Subcutaneous abdominal adipose tissue (tissue), 5 donors: ENCODE data around the gene MTCL1.

Experiments used
- H3K27ac ChIP-seq: one replicate; pipeline ENCODE4 v1.7.0; 2013; ENCODE audit warnings: low read depth, mild to moderate bottlenecking, inconsistent platforms, low read length, moderate library complexity
- H3K27me3 ChIP-seq, 5 donors: one replicate each; pipeline ENCODE4 v1.7.0; 2013; ENCODE audit warnings: low read length in 5 of 5, inconsistent platforms in 1 of 5; ENCODE audit not compliant: control insufficient read depth in 5 of 5, insufficient read depth in 4 of 5
- H3K36me3 ChIP-seq, 5 donors: one replicate each; pipeline ENCODE4 v1.7.0; 2013; ENCODE audit warnings: low read length in 5 of 5; ENCODE audit not compliant: control insufficient read depth in 5 of 5, insufficient read depth in 5 of 5
- H3K4me1 ChIP-seq, 5 donors: one replicate each; pipeline ENCODE4 v1.7.0; 2013; ENCODE audit warnings: low read length in 5 of 5, mild to moderate bottlenecking in 3 of 5, moderate library complexity in 1 of 5; ENCODE audit not compliant: control insufficient read depth in 5 of 5, insufficient read depth in 5 of 5
- H3K4me3 ChIP-seq, 5 donors: one replicate each; pipeline ENCODE4 v1.7.0; 2013; ENCODE audit warnings: low read length in 5 of 5, low read depth in 1 of 5
- H3K9ac ChIP-seq, 5 donors: one replicate each; pipeline ENCODE4 v1.7.0; 2013; ENCODE audit warnings: low read length in 5 of 5, mild to moderate bottlenecking in 4 of 5, moderate library complexity in 3 of 5
- H3K9me3 ChIP-seq, 5 donors: one replicate each; pipeline ENCODE4 v1.7.0; 2013; ENCODE audit warnings: low read length in 5 of 5; ENCODE audit not compliant: control insufficient read depth in 5 of 5
- donor health status: healthy.
- donor health status: healthy.
- donor health status: healthy.
- donor health status: healthy.
- donor health status: healthy.

MTCL1 gene

GRCh38 chr18:8705238-8705960, at the start of gene MTCL1:
MTCL1 (plus strand) TSS chr18:8705556; CDS start chr18:8705661, 105 bp downstream.
- H3K9me3 ChIP-seq, result no peaks in the 10 kb centered on the region
- H3K36me3 ChIP-seq, result no peaks in the 10 kb centered on the region
- no peak within 1 kb of the TSS for H3K27ac ChIP-seq
- peak within 1 kb of the TSS in 4 of 5 donors; percentile 2 to 78 (median 64) for H3K9ac ChIP-seq
- H3K27me3 ChIP-seq, result peaks cover 4 to 16% (median 10%) of the 10 kb centered on the region in 5 donors
- H3K4me1 ChIP-seq, result peaks cover 0 to 32% (median 25%) of the 10 kb centered on the region in 5 donors
- peak within 1 kb of the TSS; percentile 73 to 84 (median 77) for H3K4me3 ChIP-seq

DNA sequence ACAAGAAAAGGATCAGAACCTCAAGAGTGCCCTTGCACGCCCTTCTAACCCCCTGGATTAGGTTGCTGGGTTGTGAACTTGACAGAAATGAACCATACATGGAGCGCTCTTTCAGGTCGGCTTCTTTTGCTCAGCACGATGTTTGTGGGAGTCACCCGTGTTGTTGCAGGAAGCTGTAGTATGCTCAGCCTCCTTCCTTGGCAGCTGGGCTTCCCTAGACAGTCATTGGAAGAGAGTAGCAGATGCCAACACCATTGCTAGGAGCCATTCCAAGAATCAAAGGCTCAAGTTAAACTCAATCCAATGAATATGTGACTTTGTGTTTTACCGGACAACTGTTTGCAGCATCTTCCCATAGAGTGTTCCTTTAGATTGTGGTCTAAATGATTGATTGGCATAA, 49.1 kb upstream of the MTCL1 start:
- Histone ChIP-seq H3K27me3 (peaks cover 0 to 3% (median 0%) of the 10 kb centered on the region in 5 donors), H3K9ac (no peak overlapping the region), H3K36me3 (no peaks in the 10 kb centered on the region), H3K27ac (no peak overlapping the region), H3K4me1 (peaks cover 0 to 3% (median 0%) of the 10 kb centered on the region in 5 donors), H3K9me3 (no peaks in the 10 kb centered on the region), H3K4me3 (no peak overlapping the region)

- no peak overlapping the region for H3K4me3 ChIP-seq
- H3K9ac ChIP-seq, result no peak overlapping the region
- H3K4me1 ChIP-seq, result peaks cover 0 to 10% (median 4%) of the 10 kb centered on the region in 5 donors
- no peaks in the 10 kb centered on the region for H3K9me3 ChIP-seq
- peaks cover 0 to 8% (median 5%) of the 10 kb centered on the region in 5 donors for H3K27me3 ChIP-seq
- H3K36me3 ChIP-seq, result no peaks in the 10 kb centered on the region
- no peak overlapping the region for H3K27ac ChIP-seq
Measured at GRCh38 chr18:8657050-8657820, 48.1 kb upstream of the MTCL1 start.

DNA sequence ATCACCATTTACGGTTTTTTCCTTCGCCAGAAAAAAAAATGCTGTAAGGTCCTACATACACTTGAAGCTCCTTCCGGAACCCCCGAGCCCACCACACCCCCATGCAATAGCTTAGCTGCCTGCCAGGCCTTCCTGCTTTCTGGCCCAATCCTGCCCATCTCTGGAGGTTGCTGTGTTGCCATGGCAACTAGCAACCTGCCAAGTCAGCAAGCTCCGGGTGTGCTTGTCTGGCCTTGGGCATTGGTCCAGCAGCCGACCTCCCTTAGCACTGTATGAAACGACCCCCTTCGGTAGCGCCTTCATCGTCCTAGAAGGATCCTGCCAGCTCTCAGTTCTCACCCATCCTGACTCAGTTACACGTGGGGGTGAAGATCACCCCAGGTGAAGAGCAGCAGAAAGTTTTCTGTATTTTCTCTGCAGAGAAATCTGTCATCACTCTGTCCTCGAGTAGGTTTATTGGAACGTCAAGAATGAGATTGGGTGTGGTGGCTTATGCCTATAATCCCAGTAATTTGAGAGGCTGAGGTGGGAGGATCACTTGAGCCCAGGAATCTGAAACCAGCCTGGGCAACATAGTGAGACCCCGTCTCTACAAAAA, 47.4 kb upstream of the MTCL1 start:
- H3K4me1 ChIP-seq, result peaks cover 0 to 10% (median 4%) of the 10 kb centered on the region in 5 donors
- no peak overlapping the region for H3K9ac ChIP-seq

DNA sequence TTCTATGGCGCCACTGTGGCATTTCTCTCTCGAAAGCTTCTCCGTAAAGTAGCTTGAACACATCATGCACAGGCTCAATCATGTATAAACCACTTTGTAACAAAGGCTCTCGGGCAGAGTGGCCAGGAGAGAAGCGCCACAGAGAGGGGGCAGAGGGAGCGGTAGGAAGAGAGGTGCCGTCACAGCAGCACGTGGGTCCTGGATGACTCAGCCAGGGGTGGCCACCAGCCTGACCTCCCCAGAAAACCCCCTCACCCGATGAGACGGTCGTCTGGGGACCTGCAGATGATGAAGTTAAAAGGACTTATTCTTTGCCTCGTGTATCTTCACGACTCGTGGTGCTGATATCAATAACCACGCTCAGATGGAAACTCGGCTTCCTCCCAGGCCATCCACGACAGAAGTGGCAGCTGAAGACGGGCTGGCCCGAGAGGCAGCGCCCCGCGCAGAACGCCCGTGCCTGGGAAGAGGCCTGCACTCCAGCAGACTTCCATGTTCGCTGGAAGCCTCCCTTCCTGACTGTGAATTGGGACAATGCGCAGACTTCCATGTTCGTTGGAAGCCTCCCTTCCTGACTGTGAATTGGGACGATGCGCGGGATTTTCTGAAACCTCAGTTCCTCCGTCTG, 46.4 kb upstream of the MTCL1 start:
- H3K27me3 ChIP-seq, result peaks cover 5 to 11% (median 7%) of the 10 kb centered on the region in 5 donors
- peaks cover 0 to 10% (median 4%) of the 10 kb centered on the region in 5 donors for H3K4me1 ChIP-seq
- no peak overlapping the region for H3K9ac ChIP-seq
- H3K27ac ChIP-seq, result no peak overlapping the region
- no peaks in the 10 kb centered on the region for H3K36me3 ChIP-seq
- H3K9me3 ChIP-seq, result no peaks in the 10 kb centered on the region
- H3K4me3 ChIP-seq, result no peak overlapping the region

More for the DNA sequence above, 47.4 kb upstream of the MTCL1 start:
- no peaks in the 10 kb centered on the region for H3K9me3 ChIP-seq
- no peak overlapping the region for H3K4me3 ChIP-seq
- no peak overlapping the region for H3K27ac ChIP-seq
- H3K36me3 ChIP-seq, result no peaks in the 10 kb centered on the region
- H3K27me3 ChIP-seq, result peaks cover 5 to 11% (median 6%) of the 10 kb centered on the region in 5 donors

GRCh38 chr18:8659609-8660242, 45.6 kb upstream of the MTCL1 start:
- Histone ChIP-seq H3K9me3 (no peaks in the 10 kb centered on the region), H3K9ac (no peak overlapping the region), H3K27ac (no peak overlapping the region), H3K4me3 (no peak overlapping the region), H3K27me3 (peaks cover 5 to 11% (median 7%) of the 10 kb centered on the region in 5 donors), H3K36me3 (no peaks in the 10 kb centered on the region), H3K4me1 (peaks cover 0 to 10% (median 4%) of the 10 kb centered on the region in 5 donors)

DNA sequence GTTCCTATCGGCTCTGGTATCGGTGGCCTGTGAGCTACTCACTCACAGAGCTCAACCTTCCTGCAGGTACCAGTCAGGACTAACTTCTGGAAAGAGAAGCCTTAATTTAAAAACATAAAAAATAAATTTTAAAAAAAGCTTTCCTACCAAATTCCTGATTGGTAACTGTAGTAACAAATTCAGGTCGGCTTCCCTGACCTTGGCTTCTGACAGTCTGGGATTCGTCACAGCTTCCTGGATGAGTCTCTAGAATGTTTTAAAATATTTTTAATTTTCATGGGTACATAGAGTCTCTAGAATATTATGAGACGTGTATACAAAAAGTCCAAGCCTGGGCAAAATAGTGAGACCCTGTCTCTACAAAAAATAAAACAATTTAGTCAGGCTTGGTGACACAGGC, 45.0 kb upstream of the MTCL1 start:
- Histone ChIP-seq H3K4me1 (peaks cover 0 to 10% (median 4%) of the 10 kb centered on the region in 5 donors), H3K4me3 (no peak overlapping the region), H3K27me3 (peaks cover 5 to 11% (median 7%) of the 10 kb centered on the region in 5 donors), H3K36me3 (no peaks in the 10 kb centered on the region), H3K27ac (no peak overlapping the region), H3K9me3 (no peaks in the 10 kb centered on the region), H3K9ac (no peak overlapping the region)

GRCh38 chr18:8661754-8662559, 43.4 kb upstream of the MTCL1 start:
- no peaks in the 10 kb centered on the region for H3K9me3 ChIP-seq
- H3K27ac ChIP-seq, result no peak overlapping the region
- no peaks in the 10 kb centered on the region for H3K36me3 ChIP-seq
- H3K9ac ChIP-seq, result no peak overlapping the region
- no peak overlapping the region for H3K4me3 ChIP-seq
- peaks cover 0 to 7% (median 4%) of the 10 kb centered on the region in 5 donors for H3K4me1 ChIP-seq
- peaks cover 5 to 11% (median 7%) of the 10 kb centered on the region in 5 donors for H3K27me3 ChIP-seq
